T-helper 2 cell (primary cell): Measurements from ENCODE around the gene NIP7.
"Not testable (repeated sequence)": the region's sequence is repeated elsewhere in the genome, so short reads cannot be mapped to it uniquely, and the experiment has no call there.

Experiments
- DNase-seq, 5 experiments: peaks; one replicate each; pipeline versions ENCODE4 v3.0.0 to v3.0.0-alpha.2; 2012 to 2022
- total RNA-seq, 2 donors: gene quantifications; one replicate each; lab custom pipeline; 2026; lab: John Stamatoyannopoulos, UW

The NIP7 gene
- 37.0 to 43.6 reads per million in 2 donors for total RNA-seq

GRCh38 chr16:69339289-69340094 lies at the start of gene NIP7, which contains the start of gene COG8:
Gene NIP7 (plus strand): TSS chr16:69339772. CDS start chr16:69339830, 58 bp downstream.
Gene COG8 (minus strand): TSS chr16:69339564. CDS start chr16:69339552, 12 bp downstream.
- DNase-seq, result peak; percentile 73 to 94 (median 87)

GRCh38 chr16:69291657-69292056 lies 47.9 kb upstream of the NIP7 start:
- not testable (repeated sequence) for DNase-seq

GRCh38 chr16:69293401-69293800 lies 46.2 kb upstream of the NIP7 start:
- DNase-seq, result no peak

GRCh38 chr16:69294051-69294450 lies 45.5 kb upstream of the NIP7 start:
- DNase-seq, result no peak

- DNase-seq, result not testable (repeated sequence)
Observed at GRCh38 chr16:69296771-69297170, 42.8 kb upstream of the NIP7 start.

GRCh38 chr16:69298261-69298660 lies 41.3 kb upstream of the NIP7 start:
- DNase-seq, result no peak

- no peak for DNase-seq
Observed at GRCh38 chr16:69301187-69301586, 38.4 kb upstream of the NIP7 start.

GRCh38 chr16:69301861-69302260 lies 37.7 kb upstream of the NIP7 start:
- DNase-seq, result no peak

- no peak for DNase-seq
Observed at GRCh38 chr16:69302301-69302700, 37.3 kb upstream of the NIP7 start.

GRCh38 chr16:69306031-69306430 lies 33.5 kb upstream of the NIP7 start:
- no peak for DNase-seq

- DNase-seq, result no peak
Observed at GRCh38 chr16:69307091-69307490, 32.5 kb upstream of the NIP7 start.

- no peak for DNase-seq
Observed at GRCh38 chr16:69307856-69308255, 31.7 kb upstream of the NIP7 start.

- no peak for DNase-seq
Observed at GRCh38 chr16:69309316-69309715, 30.3 kb upstream of the NIP7 start.

- peak; percentile 95 to 98 (median 95) for DNase-seq
Observed at GRCh38 chr16:69310653-69311532, 28.7 kb upstream of the NIP7 start, which contains the start of gene VPS4A. Gene VPS4A (plus strand): TSS chr16:69311350. CDS start chr16:69311512, 162 bp downstream.

- DNase-seq, result peak in 2 of 5 experiments; percentile 20 to 55
Observed at GRCh38 chr16:69311533-69312387, 27.8 kb upstream of the NIP7 start.

GRCh38 chr16:69313469-69313868 lies 26.1 kb upstream of the NIP7 start:
- DNase-seq, result no peak

- no peak for DNase-seq
Observed at GRCh38 chr16:69314534-69314933, 25.0 kb upstream of the NIP7 start.

- DNase-seq, result no peak
Observed at GRCh38 chr16:69315486-69316311, 23.9 kb upstream of the NIP7 start.

GRCh38 chr16:69316595-69317034 lies 23.0 kb upstream of the NIP7 start:
- DNase-seq, result no peak

- DNase-seq, result no peak
Observed at GRCh38 chr16:69318177-69318910, 21.2 kb upstream of the NIP7 start.

- no peak for DNase-seq
Observed at GRCh38 chr16:69318911-69319289, 20.7 kb upstream of the NIP7 start.
